ENCODE data around the gene LGALS7B. TPM values are rescaled to one million over a fixed set of nuclear protein-coding genes. Genes with fewer than 3 reads are reported as not detected.
A peak's percentile ranks its signal among the peaks of the same experiment; 100 is the strongest.
"Not testable (repeated sequence)": the region's sequence is repeated elsewhere in the genome, so short reads cannot be mapped to it uniquely, and the experiment has no call there.

The LGALS7B gene
- total RNA-seq, 1 experiment from 2014 or later: 3.2 TPM

- CTCF ChIA-PET: no interaction called here
- Mint-ChIP-seq H3K9me3 (ENCODE audit: low read depth, unreplicated experiment) (peaks cover 3% of the 10 kb centered on the region), H3K4me1 (ENCODE audit: low read depth, unreplicated experiment) (peaks cover 52% of the 10 kb centered on the region), H3K27ac (ENCODE audit: unreplicated experiment) (peak overlapping the region; percentile 99), H3K36me3 (ENCODE audit: insufficient read depth, unreplicated experiment) (peaks cover 46% of the 10 kb centered on the region), H3K27me3 (ENCODE audit: unreplicated experiment) (no peaks in the 10 kb centered on the region), H3K4me3 (ENCODE audit: low read depth, unreplicated experiment) (peak overlapping the region; percentile 34)
- peak; percentile 79 for DNase-seq
- TF ChIP-seq CTCF (IDR thresholded peaks at IDR 0.05; ENCODE audit: unreplicated experiment): no peak
- no TSS peak for BruUV-seq (replicated peaks)
- intact Hi-C loops (cut with micrococcal nuclease; ENCODE audit: unreplicated experiment): loop anchor here (5.0 kb wide), 2 partner anchors 38 to 73 kb away; partner anchors contain the start of gene ECH1
These were observed 29.4 kb upstream of the LGALS7B start for GRCh38 chr19:38759590-38760003.

GRCh38 chr19:38760805-38761517 lies 28.0 kb upstream of the LGALS7B start:
- peaks cover 52% of the 10 kb centered on the region for H3K4me1 Mint-ChIP-seq (ENCODE audit: low read depth, unreplicated experiment)
- H3K36me3 Mint-ChIP-seq (ENCODE audit: insufficient read depth, unreplicated experiment): peaks cover 46% of the 10 kb centered on the region
- not testable (repeated sequence) for DNase-seq; H3K27me3 Mint-ChIP-seq (ENCODE audit: unreplicated experiment); H3K9me3 Mint-ChIP-seq (ENCODE audit: low read depth, unreplicated experiment); BruUV-seq (replicated peaks)
- peak overlapping the region; percentile 52 for H3K4me3 Mint-ChIP-seq (ENCODE audit: low read depth, unreplicated experiment)
- H3K27ac Mint-ChIP-seq (ENCODE audit: unreplicated experiment): peak overlapping the region; percentile 99
- CTCF ChIA-PET: interaction anchor here (0.7 to 0.8 kb wide), 3 partner anchors 20 to 225 kb away, joined by 3 to 6 read pairs (median 3); no protein-coding TSS in a partner anchor
- intact Hi-C loops (cut with micrococcal nuclease; ENCODE audit: unreplicated experiment): loop anchor here (5.0 kb wide), 2 partner anchors 36 to 71 kb away; partner anchors contain the start of gene ECH1

GRCh38 chr19:38761884-38762389 lies 27.1 kb upstream of the LGALS7B start:
- H3K27me3 Mint-ChIP-seq (ENCODE audit: unreplicated experiment); H3K9me3 Mint-ChIP-seq (ENCODE audit: low read depth, unreplicated experiment); BruUV-seq (replicated peaks); DNase-seq: not testable (repeated sequence)
- Mint-ChIP-seq H3K4me3 (ENCODE audit: low read depth, unreplicated experiment) (peak overlapping the region; percentile 52), H3K4me1 (ENCODE audit: low read depth, unreplicated experiment) (peaks cover 52% of the 10 kb centered on the region), H3K27ac (ENCODE audit: unreplicated experiment) (peak overlapping the region; percentile 99), H3K36me3 (ENCODE audit: insufficient read depth, unreplicated experiment) (peaks cover 46% of the 10 kb centered on the region)
- intact Hi-C loops (cut with micrococcal nuclease; ENCODE audit: unreplicated experiment): loop anchor here (5.0 kb wide), 2 partner anchors 35 to 70 kb away; partner anchors contain the start of gene ECH1
- CTCF ChIA-PET: interaction anchor here (0.7 to 0.8 kb wide), 3 partner anchors 21 to 226 kb away, joined by 3 to 6 read pairs (median 3); no protein-coding TSS in a partner anchor

- H3K4me1 Mint-ChIP-seq (ENCODE audit: low read depth, unreplicated experiment): peaks cover 52% of the 10 kb centered on the region
- H3K27me3 Mint-ChIP-seq (ENCODE audit: unreplicated experiment): no peaks in the 10 kb centered on the region
- no peak for TF ChIP-seq CTCF (IDR thresholded peaks at IDR 0.05; ENCODE audit: unreplicated experiment)
- peak overlapping the region; percentile 52 for H3K4me3 Mint-ChIP-seq (ENCODE audit: low read depth, unreplicated experiment)
- peak; percentile 65 for DNase-seq
- peak overlapping the region; percentile 99 for H3K27ac Mint-ChIP-seq (ENCODE audit: unreplicated experiment)
- peaks cover 3% of the 10 kb centered on the region for H3K9me3 Mint-ChIP-seq (ENCODE audit: low read depth, unreplicated experiment)
- peaks cover 46% of the 10 kb centered on the region for H3K36me3 Mint-ChIP-seq (ENCODE audit: insufficient read depth, unreplicated experiment)
- no TSS peak for BruUV-seq (replicated peaks)
- intact Hi-C loops (cut with micrococcal nuclease; ENCODE audit: unreplicated experiment): loop anchor here (5.0 kb wide), 2 partner anchors 33 to 68 kb away; partner anchors contain the start of gene ECH1
- CTCF ChIA-PET: interaction anchor here (0.7 to 1.2 kb wide), 3 partner anchors 36 to 136 kb away, joined by 4 to 8 read pairs (median 5); partner anchors contain the start of genes NFKBIB and SIRT2
These were observed 25.2 kb upstream of the LGALS7B start for GRCh38 chr19:38763795-38764220.

- peaks cover 3% of the 10 kb centered on the region for H3K9me3 Mint-ChIP-seq (ENCODE audit: low read depth, unreplicated experiment)
- BruUV-seq (replicated peaks): no TSS peak
- no peak overlapping the region for H3K4me3 Mint-ChIP-seq (ENCODE audit: low read depth, unreplicated experiment)
- H3K27ac Mint-ChIP-seq (ENCODE audit: unreplicated experiment): no peak overlapping the region
- H3K4me1 Mint-ChIP-seq (ENCODE audit: low read depth, unreplicated experiment): peaks cover 38% of the 10 kb centered on the region
- DNase-seq: no peak
- CTCF ChIA-PET: no interaction called here
- intact Hi-C loops (cut with micrococcal nuclease; ENCODE audit: unreplicated experiment): no loop called here
- peaks cover 35% of the 10 kb centered on the region for H3K36me3 Mint-ChIP-seq (ENCODE audit: insufficient read depth, unreplicated experiment)
- no peak for TF ChIP-seq CTCF (IDR thresholded peaks at IDR 0.05; ENCODE audit: unreplicated experiment)
- H3K27me3 Mint-ChIP-seq (ENCODE audit: unreplicated experiment): no peaks in the 10 kb centered on the region
These were observed 23.8 kb upstream of the LGALS7B start for GRCh38 chr19:38765214-38765613.
